ENCODE measurements around the gene WASF2. TPM values are rescaled to one million over a fixed set of nuclear protein-coding genes. Genes with fewer than 3 reads are reported as not detected.

WASF2 gene
- total and polyA plus RNA-seq, 2 of the 8 experiments (the other 6 are each of a cell fraction or from before 2014, with no cell fraction given), result 32.1 to 86.6 TPM

DNA sequence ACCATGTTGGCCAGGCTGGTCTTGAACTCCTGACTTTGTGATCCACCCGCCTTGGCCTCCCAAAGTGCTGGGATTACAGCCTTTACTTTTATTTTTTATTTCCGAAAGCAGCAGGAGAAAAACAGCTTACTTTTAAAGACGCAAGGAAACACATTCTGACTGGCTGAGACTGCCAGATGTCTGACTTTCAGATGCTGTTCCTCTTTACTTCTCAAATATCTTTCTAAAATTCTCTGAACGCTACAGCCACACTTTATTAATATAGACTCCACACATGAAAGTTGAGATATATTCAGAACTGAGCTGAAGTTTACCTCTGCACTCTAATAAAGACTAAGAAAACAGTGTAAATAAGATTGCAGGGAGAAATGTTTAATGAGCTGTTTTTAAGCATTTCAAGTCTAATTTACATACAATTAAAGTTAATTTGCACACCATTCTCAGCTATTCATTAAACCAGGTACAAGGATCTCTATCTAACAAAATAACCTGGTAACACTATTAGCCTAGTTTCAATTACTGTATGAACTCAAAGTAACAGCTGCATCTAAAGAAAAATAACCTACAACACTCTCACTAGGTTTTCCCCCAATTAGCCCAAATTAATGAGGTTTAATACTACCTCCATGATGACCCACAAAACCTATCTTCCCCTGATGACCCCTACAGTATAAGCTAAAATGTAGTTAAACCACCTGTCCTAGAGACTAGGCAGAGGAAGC is 24.9 kb downstream of the WASF2 start:
- Histone ChIP-seq H3K23me2 (ENCODE audit: low read depth, low read length) (no peaks in the 10 kb centered on the region), H3K4me3 (ENCODE audit: extremely low read depth in 1 of 4, insufficient read depth in 2 of 4, low read depth in 3 of 4, low read length in 4 of 4) (no peak overlapping the region), H3K27ac (ENCODE audit: low read depth, low read length) (no peak overlapping the region), H3K4ac (replicated peaks; ENCODE audit: insufficient read length, low read depth, low read length) (no peak overlapping the region), H3K79me2 (ENCODE audit: control insufficient read depth in 1 of 2, insufficient read depth in 2 of 2, low read length in 2 of 2) (peaks cover 0 to 57% of the 10 kb centered on the region in 2 experiments; a peak in 2 of 4 replicates), H4K20me1 (replicated peaks in 1 of 2; ENCODE audit: control insufficient read depth in 1 of 2, insufficient read depth in 2 of 2, low read length in 2 of 2) (no peaks in the 10 kb centered on the region), H2BK12ac (ENCODE audit: low read depth, low read length) (no peak overlapping the region), H4K8ac (ENCODE audit: extremely low read depth, insufficient read depth, low read length) (no peak overlapping the region), H3K4me1 (replicated peaks in 1 of 4; ENCODE audit: control insufficient read depth in 3 of 4, insufficient read depth in 4 of 4, low read length in 3 of 4) (no peaks in the 10 kb centered on the region), H3K79me1 (ENCODE audit: low read depth, low read length) (no peaks in the 10 kb centered on the region; the same call in 1 of the 2 replicates), H3K56ac (replicated peaks; ENCODE audit: insufficient read length, low read depth, low read length) (no peak overlapping the region), H2BK20ac (ENCODE audit: low read length) (no peak overlapping the region), H3K27me3 (replicated peaks in 1 of 4; ENCODE audit: control insufficient read depth in 3 of 4, extremely low read depth in 1 of 4, insufficient read depth in 3 of 4, low read length in 3 of 4) (no peaks in the 10 kb centered on the region), H4K91ac (replicated peaks; ENCODE audit: insufficient read length, low read length) (no peak overlapping the region), H3K9me3 (ENCODE audit: insufficient read depth in 2 of 2, low read depth in 1 of 2, low read length in 1 of 2) (no peaks in the 10 kb centered on the region), H2AFZ (ENCODE audit: low read length) (no peak overlapping the region), H2AK5ac (ENCODE audit: low read depth, low read length) (no peak overlapping the region), H3K36me3 (ENCODE audit: control insufficient read depth in 2 of 4, insufficient read depth in 4 of 4, low read length in 3 of 4) (no peaks in the 10 kb centered on the region), H3K18ac (ENCODE audit: extremely low read depth, low read length) (no peak overlapping the region), H3K14ac (ENCODE audit: insufficient read length) (no peak overlapping the region), H4K5ac (ENCODE audit: insufficient read length, low read depth, low read length) (no peak overlapping the region), H3K9ac (replicated peaks in 1 of 4; ENCODE audit: extremely low read depth in 1 of 4, low read depth in 3 of 4, low read length in 3 of 4) (no peak overlapping the region), H2BK5ac (ENCODE audit: low read depth, low read length) (no peak overlapping the region), H3K23ac (ENCODE audit: insufficient read length) (no peak overlapping the region), H2BK120ac (replicated peaks; ENCODE audit: low read depth, low read length) (no peak overlapping the region), H3K4me2 (ENCODE audit: insufficient read depth in 1 of 2, low read depth in 2 of 2, low read length in 2 of 2) (no peak overlapping the region), H2BK15ac (ENCODE audit: low read length) (no peak overlapping the region)
- ChIA-PET POLR2A (ENCODE audit: partially characterized antibody) (interaction anchor here (0.6 to 3.2 kb wide), 7 partner anchors 10 to 142 kb away, joined by 3 to 11 read pairs (median 3); partner anchors contain the start of gene AHDC1), CTCF (ENCODE audit: partially characterized antibody) (interaction anchor here (0.6 to 2.6 kb wide), 15 partner anchors 10 to 138 kb away, joined by 3 to 8 read pairs (median 4); no protein-coding TSS in a partner anchor)
- DNase-seq (ENCODE audit: low read depth in 1 of 2, low spot score in 2 of 2), result no peak
- 98% methylated on average over 4 of the region's 4 CpGs; no CpG with 5 or more reads in 1 of the 2 experiments for WGBS, 2 experiments (ENCODE audit: extremely low coverage in 1 of 2, insufficient coverage in 1 of 2, insufficient read length in 1 of 2, insufficient replicate concordance in 2 of 2, low coverage in 1 of 2, low lambda C conversion rate in 2 of 2, missing lambda C conversion rate in 1 of 2)
- no peak for FAIRE-seq
- TF ChIP-seq CBX8 (IDR thresholded peaks at IDR 0.05; ENCODE audit: borderline replicate concordance, low read depth, low read length), result no peak
- TF ChIP-seq, protein P1, sequence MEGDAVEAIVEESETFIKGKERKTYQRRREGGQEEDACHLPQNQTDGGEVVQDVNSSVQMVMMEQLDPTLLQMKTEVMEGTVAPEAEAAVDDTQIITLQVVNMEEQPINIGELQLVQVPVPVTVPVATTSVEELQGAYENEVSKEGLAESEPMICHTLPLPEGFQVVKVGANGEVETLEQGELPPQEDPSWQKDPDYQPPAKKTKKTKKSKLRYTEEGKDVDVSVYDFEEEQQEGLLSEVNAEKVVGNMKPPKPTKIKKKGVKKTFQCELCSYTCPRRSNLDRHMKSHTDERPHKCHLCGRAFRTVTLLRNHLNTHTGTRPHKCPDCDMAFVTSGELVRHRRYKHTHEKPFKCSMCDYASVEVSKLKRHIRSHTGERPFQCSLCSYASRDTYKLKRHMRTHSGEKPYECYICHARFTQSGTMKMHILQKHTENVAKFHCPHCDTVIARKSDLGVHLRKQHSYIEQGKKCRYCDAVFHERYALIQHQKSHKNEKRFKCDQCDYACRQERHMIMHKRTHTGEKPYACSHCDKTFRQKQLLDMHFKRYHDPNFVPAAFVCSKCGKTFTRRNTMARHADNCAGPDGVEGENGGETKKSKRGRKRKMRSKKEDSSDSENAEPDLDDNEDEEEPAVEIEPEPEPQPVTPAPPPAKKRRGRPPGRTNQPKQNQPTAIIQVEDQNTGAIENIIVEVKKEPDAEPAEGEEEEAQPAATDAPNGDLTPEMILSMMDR (IDR thresholded peaks at IDR 0.05; ENCODE audit: control extremely low read depth in 1 of 3, insufficient read depth in 1 of 3, low read depth in 1 of 3, low read length in 3 of 3), result no peak

All from H1 (cell line).